Esophagus muscularis mucosa (tissue), 4 donors: ENCODE data around the gene CHD2.

Source experiments
- EP300 ChIP-seq: sonication (generic); formaldehyde crosslinking; IDR thresholded peaks from one replicate; pipeline ENCODE4 v1.6.1; 2017; ENCODE audit warnings: antibody characterized with exemption
- POLR2A ChIP-seq: fragments of 450-650 bp; IDR thresholded peaks from one replicate; pipeline ENCODE4 v1.6.1; 2017; ENCODE audit warnings: antibody characterized with exemption, moderate library complexity, mild to moderate bottlenecking, low read depth
- POLR2AphosphoS5 ChIP-seq, 2 donors: sonication (generic); formaldehyde crosslinking; IDR thresholded peaks; one replicate each; pipeline ENCODE4 v1.6.1; 2017; ENCODE audit warnings: antibody characterized with exemption in 2 of 2
- TF ChIP-seq, protein P1 (sequence below), 3 experiments: fragments of 200-600 bp in 2 of 3; fragments of 450-650 bp in 1 of 3; sonication (generic) in 2 of 3; IDR thresholded peaks; one replicate each; pipeline ENCODE4 v1.5.1; 2017 to 2019; ENCODE audit warnings: antibody characterized with exemption in 3 of 3, mild to moderate bottlenecking in 2 of 3, moderate library complexity in 1 of 3

DNA sequence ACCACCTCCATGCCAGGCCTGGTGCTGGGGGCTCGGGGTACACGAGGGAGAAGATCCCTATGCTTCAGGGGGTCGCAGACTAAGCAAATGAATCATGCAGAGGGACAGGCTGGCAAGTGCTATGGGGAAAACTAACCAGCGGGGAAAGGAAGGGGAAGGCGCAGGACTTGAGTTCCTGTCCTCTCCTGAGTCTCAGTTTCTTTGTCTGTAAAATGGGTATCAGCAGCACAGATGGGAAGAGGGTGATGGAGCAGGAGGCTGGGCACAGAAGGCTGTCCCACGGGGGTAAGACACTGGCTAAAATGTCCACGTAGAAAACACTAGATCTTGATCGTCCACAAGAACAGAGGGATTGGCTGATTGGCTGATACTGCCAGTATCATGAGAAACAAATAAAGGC, 149.1 kb downstream of the CHD2 start:
- TF ChIP-seq POLR2A (no peak), POLR2AphosphoS5 (IDR thresholded peaks at IDR 0.05) (peak in 1 of 2 donors; percentile 15), EP300 (no peak)
- TF ChIP-seq, protein P1, sequence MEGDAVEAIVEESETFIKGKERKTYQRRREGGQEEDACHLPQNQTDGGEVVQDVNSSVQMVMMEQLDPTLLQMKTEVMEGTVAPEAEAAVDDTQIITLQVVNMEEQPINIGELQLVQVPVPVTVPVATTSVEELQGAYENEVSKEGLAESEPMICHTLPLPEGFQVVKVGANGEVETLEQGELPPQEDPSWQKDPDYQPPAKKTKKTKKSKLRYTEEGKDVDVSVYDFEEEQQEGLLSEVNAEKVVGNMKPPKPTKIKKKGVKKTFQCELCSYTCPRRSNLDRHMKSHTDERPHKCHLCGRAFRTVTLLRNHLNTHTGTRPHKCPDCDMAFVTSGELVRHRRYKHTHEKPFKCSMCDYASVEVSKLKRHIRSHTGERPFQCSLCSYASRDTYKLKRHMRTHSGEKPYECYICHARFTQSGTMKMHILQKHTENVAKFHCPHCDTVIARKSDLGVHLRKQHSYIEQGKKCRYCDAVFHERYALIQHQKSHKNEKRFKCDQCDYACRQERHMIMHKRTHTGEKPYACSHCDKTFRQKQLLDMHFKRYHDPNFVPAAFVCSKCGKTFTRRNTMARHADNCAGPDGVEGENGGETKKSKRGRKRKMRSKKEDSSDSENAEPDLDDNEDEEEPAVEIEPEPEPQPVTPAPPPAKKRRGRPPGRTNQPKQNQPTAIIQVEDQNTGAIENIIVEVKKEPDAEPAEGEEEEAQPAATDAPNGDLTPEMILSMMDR (IDR thresholded peaks at IDR 0.05) = no peak
